AG04449 (cell line): ENCODE results near the gene FSHR.

Experiments used
- CTCF ChIA-PET: fragments of 350-600 bp; formaldehyde crosslinking; extraction: SDS; loops from one replicate; lab custom pipeline; 2021; ENCODE audit warnings: antibody characterized with exemption; lab: Yijun Ruan, JAX
- POLR2A ChIA-PET: fragments of 400-600, 350-600 bp; formaldehyde crosslinking; extraction: SDS; loops from one replicate; lab custom pipeline; 2020; ENCODE audit warnings: antibody characterized with exemption, inconsistent platforms; lab: Yijun Ruan, JAX
- DNase-seq: peaks from one replicate; pipeline ENCODE4 v3.0.0-alpha.2; 2010; ENCODE audit warnings: low read depth, low spot score
- H3K4me3 ChIP-seq: 2 replicates; pipeline ENCODE4 v1.5.1; 2011; ENCODE audit warnings: low read depth, mild to moderate bottlenecking, control low read depth, low read length
- CTCF ChIP-seq: IDR thresholded peaks from one replicate; pipeline ENCODE4 v1.5.1; 2011; ENCODE audit warnings: mild to moderate bottlenecking, moderate library complexity, low read length, control low read depth, inconsistent platforms; ENCODE audit not compliant: insufficient read depth; ENCODE audit errors: missing control alignments

Gene FSHR

DNA sequence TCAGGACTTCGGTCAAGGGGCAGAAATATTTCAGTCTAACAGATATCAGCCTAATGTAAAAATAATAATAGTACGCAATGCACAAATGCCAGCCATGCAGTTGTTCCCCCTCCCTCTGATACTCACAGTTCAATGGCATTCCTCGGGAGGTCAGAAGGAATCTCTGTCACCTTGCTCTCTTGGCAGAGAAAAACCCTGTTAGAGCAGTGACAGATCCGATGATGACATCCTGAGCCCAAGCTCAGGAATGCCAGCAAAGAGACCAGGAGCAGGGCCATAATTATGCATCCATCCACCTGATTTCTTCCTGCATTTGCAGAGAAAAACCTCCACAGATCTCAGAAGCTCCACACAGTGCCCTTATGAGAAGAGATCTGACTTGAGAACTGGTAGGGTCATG lies at the start of gene FSHR:
TSS of gene FSHR (minus strand) at position 376 of the 400 bp plus-strand sequence. CDS start at position 278, 98 bp downstream.
- ChIA-PET CTCF (no interaction called here), POLR2A (no interaction called here)

DNA sequence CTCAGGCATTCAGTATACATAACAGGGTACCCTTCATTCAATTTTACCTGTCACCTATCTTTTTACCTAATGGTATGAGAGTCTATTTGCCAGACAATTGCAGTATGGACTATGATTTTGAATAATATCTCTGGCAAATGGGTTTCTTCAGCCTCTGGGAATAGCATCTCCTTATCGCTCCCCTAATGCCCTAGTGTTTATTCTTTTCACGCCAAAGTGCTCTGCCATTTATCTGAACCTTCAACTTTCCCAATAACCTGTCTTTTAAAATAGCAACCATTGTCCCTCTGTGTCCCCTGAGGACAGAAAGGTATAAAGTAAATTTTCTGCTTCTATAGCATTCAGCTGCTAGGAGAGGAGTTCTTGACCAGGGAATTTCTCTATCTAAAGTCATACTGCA lies 45.0 kb upstream of the FSHR start:
- CTCF ChIA-PET, result no interaction called here

More for the DNA sequence above, at the start of gene FSHR:
- H3K4me3 ChIP-seq, result no peak within 1 kb of the TSS
- no peak for DNase-seq
- no peak for TF ChIP-seq CTCF

DNA sequence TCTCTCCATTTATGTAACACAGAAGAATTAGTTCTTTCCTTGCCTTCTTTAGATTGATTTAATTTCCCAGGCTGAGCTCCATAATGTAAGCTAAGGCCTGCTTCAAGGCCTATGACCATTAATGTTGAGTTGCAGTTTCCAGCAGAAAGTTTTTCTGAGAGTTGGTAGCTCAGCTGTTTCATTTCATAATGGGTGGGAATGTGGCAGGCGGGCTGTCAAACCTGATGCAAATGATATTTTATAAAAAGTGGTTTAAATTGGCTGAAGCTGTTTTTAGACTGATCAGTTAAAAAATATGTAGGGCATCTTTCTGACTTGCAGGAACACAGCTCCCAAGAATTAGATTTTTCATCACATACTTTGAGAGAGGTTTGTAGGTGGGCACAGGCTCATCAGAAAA lies 40.4 kb upstream of the FSHR start:
- POLR2A ChIA-PET, result no interaction called here
- TF ChIP-seq CTCF, result no peak
- DNase-seq, result no peak
- CTCF ChIA-PET, result no interaction called here
- H3K4me3 ChIP-seq, result no peak overlapping the region

More for the DNA sequence above, 45.0 kb upstream of the FSHR start:
- TF ChIP-seq CTCF, result no peak
- POLR2A ChIA-PET, result no interaction called here
- no peak overlapping the region for H3K4me3 ChIP-seq
- DNase-seq, result no peak

DNA sequence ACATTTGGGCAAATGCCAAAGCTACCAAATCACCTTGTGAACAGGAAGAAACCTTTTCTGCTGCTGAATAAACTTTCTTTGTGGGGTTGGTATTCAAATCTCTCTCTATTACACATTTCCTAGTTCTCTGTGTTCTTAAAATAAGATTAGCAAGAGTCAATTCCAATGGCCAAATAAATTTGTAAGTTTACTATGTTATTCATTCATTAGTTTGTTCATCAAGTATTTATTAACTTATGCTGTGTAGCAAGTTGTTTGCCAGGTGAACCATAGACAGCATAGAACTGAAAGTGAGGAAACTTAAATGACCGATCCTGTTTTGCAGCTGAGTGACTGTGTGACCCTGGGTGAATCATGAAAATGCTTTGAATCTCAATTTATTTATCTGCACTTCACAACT lies 37.7 kb upstream of the FSHR start:
- CTCF ChIA-PET, result no interaction called here
- no peak for DNase-seq
- POLR2A ChIA-PET, result no interaction called here
- H3K4me3 ChIP-seq, result no peak overlapping the region
- TF ChIP-seq CTCF, result no peak

- CTCF ChIA-PET, result no interaction called here
- H3K4me3 ChIP-seq, result no peak overlapping the region
- no peak for TF ChIP-seq CTCF
- DNase-seq, result no peak
- POLR2A ChIA-PET, result no interaction called here
These were observed 35.4 kb upstream of the FSHR start for GRCh38 chr2:49189512-49190225.

DNA sequence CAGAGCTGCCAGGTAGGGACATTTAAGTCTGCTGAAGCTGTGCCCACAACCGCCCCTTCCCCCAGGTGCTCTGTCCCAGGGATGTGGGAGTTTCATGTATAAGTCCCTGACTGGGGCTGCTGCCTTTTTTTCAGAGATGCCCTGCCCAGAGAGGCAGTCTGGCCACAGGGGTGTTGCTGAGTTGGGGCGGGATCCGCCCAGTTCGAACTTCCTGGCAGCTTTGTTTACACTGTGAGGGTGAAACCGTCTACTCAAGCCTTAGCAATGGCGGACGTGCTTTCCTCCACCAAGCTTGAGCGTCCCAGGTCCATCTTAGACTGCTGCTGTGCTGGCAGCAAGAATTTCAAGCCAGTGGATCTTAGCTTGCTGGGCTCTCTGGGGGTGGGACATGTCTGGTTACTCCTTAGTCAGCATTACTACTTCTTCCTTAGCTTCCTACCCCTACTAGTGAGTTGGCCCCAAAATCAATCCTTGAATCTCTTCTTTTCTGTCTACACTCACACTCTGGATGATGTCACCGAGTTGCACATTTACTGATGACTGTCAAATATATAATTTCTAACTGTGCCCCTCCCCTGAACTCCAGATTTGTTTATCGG lies 31.8 kb upstream of the FSHR start:
- H3K4me3 ChIP-seq, result no peak overlapping the region
- ChIA-PET CTCF (no interaction called here), POLR2A (no interaction called here)
- no peak for TF ChIP-seq CTCF
- no peak for DNase-seq
